DMS53 (cell line): Measurements from ENCODE around the gene CSGALNACT2.
"Not testable (repeated sequence)": the region's sequence is repeated elsewhere in the genome, so short reads cannot be mapped to it uniquely, and the experiment has no call there.

Source experiments
- DNase-seq: peaks from one replicate; lab custom pipeline; 2025; lab: John Stamatoyannopoulos, UW

The CSGALNACT2 gene, protein sequence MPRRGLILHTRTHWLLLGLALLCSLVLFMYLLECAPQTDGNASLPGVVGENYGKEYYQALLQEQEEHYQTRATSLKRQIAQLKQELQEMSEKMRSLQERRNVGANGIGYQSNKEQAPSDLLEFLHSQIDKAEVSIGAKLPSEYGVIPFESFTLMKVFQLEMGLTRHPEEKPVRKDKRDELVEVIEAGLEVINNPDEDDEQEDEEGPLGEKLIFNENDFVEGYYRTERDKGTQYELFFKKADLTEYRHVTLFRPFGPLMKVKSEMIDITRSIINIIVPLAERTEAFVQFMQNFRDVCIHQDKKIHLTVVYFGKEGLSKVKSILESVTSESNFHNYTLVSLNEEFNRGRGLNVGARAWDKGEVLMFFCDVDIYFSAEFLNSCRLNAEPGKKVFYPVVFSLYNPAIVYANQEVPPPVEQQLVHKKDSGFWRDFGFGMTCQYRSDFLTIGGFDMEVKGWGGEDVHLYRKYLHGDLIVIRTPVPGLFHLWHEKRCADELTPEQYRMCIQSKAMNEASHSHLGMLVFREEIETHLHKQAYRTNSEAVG

GRCh38 chr10:43138021-43138756 lies at the start of gene CSGALNACT2:
TSS of gene CSGALNACT2 (plus strand) at chr10:43138445. CDS start at chr10:43155150, 16,705 bp downstream.
- peak; percentile 94 for DNase-seq

DNA sequence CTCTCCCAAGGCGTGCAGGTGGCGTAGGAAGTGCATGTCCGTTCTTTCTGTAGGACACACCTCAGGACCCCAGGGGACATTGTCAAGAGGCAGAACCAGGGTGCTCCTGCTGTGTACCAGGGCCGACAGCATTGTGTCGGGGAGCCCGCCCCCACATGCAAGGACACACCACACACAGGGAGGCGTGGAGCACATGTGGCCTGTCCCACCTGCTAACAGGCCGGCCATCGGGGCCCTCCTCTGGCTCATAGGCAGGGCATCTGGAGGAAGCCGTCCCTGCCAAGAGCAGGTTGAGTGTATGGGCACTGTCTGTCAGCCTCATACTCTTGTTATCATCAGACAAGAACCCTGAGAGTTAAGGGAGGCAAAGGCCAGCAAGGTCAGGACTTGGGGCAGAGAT lies 48.7 kb upstream of the CSGALNACT2 start:
- DNase-seq = peak; percentile 64

DNA sequence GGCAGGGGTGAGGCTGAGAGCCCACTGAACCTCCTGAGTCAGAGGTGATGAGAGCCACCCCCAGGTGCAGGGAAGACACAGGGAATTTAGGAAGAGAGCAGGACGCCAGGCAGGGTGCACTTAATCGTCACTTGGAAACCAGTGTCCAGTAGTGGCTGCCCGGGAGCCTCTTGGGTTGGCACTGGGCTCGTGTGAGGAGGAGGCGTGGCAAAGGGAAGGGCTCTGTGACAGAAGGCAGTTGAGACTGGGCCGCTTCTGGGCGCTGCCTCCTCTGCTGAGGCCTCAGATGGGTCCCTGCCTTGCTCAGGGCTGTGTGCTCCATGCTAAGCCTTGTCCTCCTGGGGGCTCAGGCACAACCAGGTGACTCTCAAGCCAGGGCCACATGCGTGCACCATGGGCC lies 48.1 kb upstream of the CSGALNACT2 start:
- DNase-seq = peak; percentile 91

- peak; percentile 73 for DNase-seq
Observed at GRCh38 chr10:43090664-43091063, 47.6 kb upstream of the CSGALNACT2 start.

DNA sequence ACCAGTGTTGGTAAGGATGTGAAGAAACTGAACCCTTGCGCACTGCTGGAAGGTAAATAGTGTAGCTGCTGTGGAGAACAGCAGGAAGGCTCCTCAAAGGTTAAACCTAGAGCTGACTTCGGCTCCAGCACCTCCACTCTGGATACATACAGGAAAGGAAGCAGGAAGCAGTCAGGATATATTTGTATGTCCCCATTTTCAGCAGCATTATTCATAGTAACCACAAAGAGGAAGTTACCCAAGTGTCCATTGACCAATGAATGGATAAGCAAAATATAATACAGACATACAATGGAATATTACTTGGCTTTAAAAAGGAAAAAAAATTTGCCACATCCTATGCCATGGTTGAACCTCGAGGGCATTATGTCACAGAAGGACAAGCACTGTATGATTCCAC lies 46.4 kb upstream of the CSGALNACT2 start:
- peak; percentile 58 for DNase-seq

- peak; percentile 91 for DNase-seq
Observed at GRCh38 chr10:43093423-43094076, 44.7 kb upstream of the CSGALNACT2 start.

DNA sequence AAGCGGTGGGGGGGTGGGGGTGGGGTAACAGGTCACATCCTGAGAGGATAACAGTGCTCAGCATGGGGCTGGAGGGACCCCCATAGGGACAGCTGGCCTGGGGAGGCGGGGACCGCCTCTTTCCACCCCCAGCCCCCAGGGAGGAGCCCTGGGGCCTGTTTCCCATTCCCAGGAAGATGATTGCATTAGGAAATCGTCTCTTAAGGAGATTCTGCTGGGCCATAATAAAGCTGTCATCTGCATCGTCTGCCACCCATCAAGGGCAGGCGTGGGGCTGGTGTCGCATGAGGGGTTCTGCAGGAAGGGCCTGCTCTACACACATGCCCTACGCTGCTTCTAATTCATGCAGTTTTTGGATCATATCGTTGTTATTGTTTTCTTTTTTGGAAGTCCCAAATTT lies 44.2 kb upstream of the CSGALNACT2 start:
- no peak for DNase-seq

DNA sequence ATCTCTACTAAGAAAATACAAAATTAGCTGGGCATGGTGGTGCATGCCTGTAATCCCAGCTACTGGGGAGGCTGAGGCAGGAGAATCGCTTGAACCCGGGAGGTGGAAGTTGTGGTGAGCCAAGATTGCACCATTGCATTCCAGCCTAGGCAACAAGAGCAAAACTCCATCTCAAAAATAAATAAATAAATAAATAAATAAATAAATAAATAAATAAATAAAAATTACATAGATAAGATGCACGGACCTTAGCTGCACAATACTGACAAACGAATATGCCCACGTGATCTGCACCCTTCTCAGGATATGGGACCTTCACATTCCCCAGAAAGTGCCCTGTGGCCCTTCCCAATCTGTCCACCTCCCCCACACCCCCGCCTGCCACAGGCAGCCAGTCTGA lies 38.9 kb upstream of the CSGALNACT2 start:
- not testable (repeated sequence) for DNase-seq

DNA sequence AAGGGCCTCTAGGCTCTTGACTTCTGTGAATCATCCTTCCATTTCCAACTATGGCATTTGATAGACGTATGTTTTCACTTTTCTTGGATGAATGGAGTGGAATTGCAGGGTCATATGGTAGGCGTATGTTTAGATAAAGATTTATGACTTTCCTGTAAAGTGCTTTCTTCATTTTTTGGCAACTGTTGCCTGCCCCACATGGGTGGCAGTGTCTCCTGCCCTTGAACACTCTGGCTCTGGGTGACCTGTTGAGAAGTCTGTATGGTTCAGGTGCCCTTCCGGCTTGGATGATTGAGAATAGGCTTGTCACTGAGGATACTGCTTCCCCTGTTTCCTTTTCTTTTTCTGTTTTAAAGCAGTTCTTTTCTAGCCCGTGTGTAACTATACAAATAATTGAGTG lies 38.3 kb upstream of the CSGALNACT2 start:
- DNase-seq = no peak

DNA sequence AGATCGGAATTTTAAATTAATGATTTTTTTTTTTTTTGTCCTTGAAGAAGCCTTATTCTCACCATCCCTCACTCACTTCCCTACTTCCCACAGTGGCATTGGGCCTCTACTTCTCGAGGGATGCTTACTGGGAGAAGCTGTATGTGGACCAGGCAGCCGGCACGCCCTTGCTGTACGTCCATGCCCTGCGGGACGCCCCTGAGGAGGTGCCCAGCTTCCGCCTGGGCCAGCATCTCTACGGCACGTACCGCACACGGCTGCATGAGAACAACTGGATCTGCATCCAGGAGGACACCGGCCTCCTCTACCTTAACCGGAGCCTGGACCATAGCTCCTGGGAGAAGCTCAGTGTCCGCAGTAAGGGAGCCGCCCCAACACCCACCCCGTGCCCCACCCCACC lies 37.9 kb upstream of the CSGALNACT2 start:
- DNase-seq = no peak

DNA sequence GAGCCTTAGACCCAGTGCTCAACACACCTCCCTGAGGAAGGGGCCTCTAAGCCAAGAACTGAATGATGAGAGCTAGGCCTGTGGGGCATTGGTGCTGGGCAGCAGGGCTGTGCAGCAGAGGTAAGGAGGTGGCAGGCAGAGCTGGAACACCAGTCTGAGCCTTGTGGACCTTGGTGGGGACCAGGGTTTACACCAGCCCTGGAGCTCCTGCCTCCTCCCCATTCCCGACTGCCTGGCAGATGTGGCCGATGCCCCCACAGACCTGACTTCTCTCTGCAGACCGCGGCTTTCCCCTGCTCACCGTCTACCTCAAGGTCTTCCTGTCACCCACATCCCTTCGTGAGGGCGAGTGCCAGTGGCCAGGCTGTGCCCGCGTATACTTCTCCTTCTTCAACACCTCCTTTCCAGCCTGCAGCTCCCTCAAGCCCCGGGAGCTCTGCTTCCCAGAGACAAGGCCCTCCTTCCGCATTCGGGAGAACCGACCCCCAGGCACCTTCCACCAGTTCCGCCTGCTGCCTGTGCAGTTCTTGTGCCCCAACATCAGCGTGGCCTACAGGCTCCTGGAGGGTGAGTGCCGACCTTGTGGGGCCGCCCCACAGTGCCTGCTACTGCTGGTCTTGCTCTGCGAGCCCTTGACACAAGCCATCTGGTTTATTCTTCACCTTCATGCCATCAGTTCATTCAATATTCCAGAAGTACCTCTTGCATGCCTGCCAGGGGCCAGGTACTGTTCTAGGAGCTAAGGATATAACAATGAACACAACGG lies 36.0 kb upstream of the CSGALNACT2 start:
- no peak for DNase-seq

DNA sequence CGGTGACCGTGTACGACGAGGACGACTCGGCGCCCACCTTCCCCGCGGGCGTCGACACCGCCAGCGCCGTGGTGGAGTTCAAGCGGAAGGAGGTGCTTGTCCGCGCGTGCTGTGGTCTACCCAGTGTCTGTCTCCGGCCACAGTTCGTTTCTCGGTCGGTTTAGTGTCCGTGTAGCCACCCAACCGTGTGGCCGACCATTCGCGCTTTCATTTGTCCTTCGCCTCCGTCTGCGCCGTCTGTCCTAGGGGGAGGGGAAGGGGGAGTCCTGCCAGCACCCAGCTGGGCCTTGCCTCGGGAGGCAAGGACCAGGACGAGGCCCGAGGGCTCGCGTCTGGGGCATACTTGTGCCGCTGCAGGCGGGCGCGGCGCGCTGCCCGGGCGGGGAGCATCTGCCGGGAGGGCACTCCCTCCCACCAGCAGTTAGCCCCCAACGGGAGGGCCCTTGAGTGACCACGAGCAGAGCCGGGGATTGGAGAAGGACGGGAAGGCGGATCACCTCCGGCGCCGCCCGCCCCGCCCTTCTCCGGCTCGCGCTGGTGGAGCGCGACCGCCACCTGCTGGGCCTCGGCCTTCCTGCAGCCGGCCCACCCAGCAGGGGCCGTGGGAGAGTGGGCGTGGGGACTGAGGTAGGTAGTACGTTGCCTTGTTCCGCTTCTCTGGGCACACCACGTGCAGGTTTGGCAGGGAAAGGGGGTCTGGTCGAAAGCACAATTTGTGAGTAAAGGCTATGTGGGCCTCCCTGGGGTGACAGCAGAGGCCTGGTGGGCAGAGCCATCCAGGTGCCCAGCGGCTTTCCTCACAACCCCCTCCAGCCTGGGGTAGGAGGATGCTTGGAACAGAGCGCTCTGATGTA lies 32.9 kb upstream of the CSGALNACT2 start:
- DNase-seq = peak; percentile 96

- DNase-seq = no peak
Observed at GRCh38 chr10:43105956-43106229, 32.4 kb upstream of the CSGALNACT2 start.

- DNase-seq = no peak
Observed at GRCh38 chr10:43106256-43107091, 31.8 kb upstream of the CSGALNACT2 start.

DNA sequence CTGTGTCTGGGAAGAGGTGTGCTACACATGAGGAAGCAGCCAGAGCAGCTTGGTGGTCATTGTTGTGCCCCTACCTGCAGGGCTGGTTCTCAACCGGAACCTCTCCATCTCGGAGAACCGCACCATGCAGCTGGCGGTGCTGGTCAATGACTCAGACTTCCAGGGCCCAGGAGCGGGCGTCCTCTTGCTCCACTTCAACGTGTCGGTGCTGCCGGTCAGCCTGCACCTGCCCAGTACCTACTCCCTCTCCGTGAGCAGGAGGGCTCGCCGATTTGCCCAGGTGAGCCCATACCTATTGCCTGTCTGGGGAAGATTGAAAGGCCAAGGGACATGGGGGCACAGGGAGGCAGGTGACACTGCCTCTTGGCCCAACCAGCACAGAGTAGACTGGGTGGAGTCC lies 29.3 kb upstream of the CSGALNACT2 start:
- DNase-seq = peak; percentile 51

- DNase-seq = no peak
Observed at GRCh38 chr10:43109671-43110249, 28.5 kb upstream of the CSGALNACT2 start.

DNA sequence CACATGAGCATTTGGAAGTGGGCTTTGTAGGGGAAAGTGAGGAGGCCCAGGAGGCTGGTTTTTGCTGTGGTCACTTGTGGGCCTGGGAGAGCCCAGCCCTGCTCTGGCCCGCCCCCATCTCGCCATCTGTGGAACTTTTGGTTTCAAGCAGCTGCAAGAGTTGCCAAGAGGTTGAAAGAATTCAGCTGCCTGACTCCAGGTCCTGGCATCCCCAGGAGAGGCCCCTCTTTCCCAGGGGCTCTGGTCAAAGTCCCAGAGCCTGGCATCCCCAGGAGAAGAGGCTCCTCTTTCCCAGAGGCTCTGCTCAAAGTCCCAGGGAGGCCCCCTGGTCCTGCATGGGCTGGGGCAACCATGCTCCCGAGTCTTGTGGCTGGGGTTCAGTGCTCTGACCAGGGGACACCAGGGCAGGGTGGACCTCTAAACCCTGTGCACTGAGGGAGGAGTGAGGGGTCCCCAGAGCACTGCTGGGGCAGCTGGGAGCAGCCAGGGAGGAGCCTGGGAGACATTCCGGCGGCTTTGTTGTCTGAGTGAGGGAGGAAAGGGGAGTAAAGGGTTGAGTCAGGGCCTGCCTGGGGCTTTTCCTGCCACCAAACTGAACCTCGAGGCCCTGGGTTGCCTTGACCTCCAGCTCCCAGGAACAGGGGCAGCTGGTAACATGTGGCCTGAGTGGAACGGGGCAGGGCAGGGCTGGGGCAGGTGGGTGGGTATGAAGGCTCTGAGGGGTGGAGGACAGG lies 27.7 kb upstream of the CSGALNACT2 start:
- no peak for DNase-seq

DNA sequence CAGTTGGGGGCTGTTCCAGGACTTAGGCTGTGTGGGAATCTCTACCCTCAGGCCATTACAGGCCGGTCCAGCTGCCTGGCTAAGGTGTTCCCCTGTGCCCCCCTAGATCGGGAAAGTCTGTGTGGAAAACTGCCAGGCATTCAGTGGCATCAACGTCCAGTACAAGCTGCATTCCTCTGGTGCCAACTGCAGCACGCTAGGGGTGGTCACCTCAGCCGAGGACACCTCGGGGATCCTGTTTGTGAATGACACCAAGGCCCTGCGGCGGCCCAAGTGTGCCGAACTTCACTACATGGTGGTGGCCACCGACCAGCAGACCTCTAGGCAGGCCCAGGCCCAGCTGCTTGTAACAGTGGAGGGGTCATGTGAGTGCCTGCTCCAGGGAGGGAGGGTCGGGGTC lies 27.1 kb upstream of the CSGALNACT2 start:
- no peak for DNase-seq
